Nephron (organoid): ENCODE data around the gene SMYD1.

ENCODE experiments used
- H3K27ac Mint-ChIP-seq, 3 experiments: 2 replicates each; pipeline ENCODE4 v1.8.0; 2020; ENCODE audit warnings: mixed read lengths in 3 of 3, mild to moderate bottlenecking in 2 of 3, moderate library complexity in 1 of 3
- H3K27me3 Mint-ChIP-seq: 2 replicates; pipeline ENCODE4 v1.8.0; 2021; ENCODE audit warnings: low read depth, mild to moderate bottlenecking, moderate library complexity, mixed read lengths
- H3K36me3 Mint-ChIP-seq: 2 replicates; pipeline ENCODE4 v1.8.0; 2020; ENCODE audit warnings: low read depth, mixed read lengths
- H3K4me1 Mint-ChIP-seq: 2 replicates; pipeline ENCODE4 v1.8.0; 2020; ENCODE audit warnings: mixed read lengths
- H3K4me3 Mint-ChIP-seq, 3 experiments: 2 replicates each; pipeline ENCODE4 v1.8.0; 2020; ENCODE audit warnings: mild to moderate bottlenecking in 3 of 3, mixed read lengths in 3 of 3, moderate library complexity in 2 of 3
- H3K9me3 Mint-ChIP-seq: 2 replicates; pipeline ENCODE4 v1.8.0; 2020; ENCODE audit warnings: mixed read lengths
- CTCF ChIP-seq, 3 experiments: fragments of 200-600 bp; sonication (generic); IDR thresholded peaks; one replicate each; pipeline ENCODE4 v1.5.0; 2021; ENCODE audit warnings: antibody characterized with exemption in 3 of 3; ENCODE audit not compliant: unreplicated experiment in 3 of 3

The SMYD1 gene

GRCh38 chr2:88131201-88131998 is 63.8 kb downstream of the SMYD1 start:
- no peaks in the 10 kb centered on the region for H3K9me3 Mint-ChIP-seq
- no peaks in the 10 kb centered on the region for H3K4me1 Mint-ChIP-seq
- H3K27me3 Mint-ChIP-seq: peaks cover 6% of the 10 kb centered on the region
- no peak overlapping the region for H3K27ac Mint-ChIP-seq
- H3K36me3 Mint-ChIP-seq: no peaks in the 10 kb centered on the region
- H3K4me3 Mint-ChIP-seq: no peak overlapping the region
- no peak for TF ChIP-seq CTCF (IDR thresholded peaks at IDR 0.05; ENCODE audit: unreplicated experiment in 3 of 3)

- no peaks in the 10 kb centered on the region for H3K4me1 Mint-ChIP-seq
- no peak for TF ChIP-seq CTCF (IDR thresholded peaks at IDR 0.05; ENCODE audit: unreplicated experiment in 3 of 3)
- peaks cover 6% of the 10 kb centered on the region for H3K27me3 Mint-ChIP-seq
- no peaks in the 10 kb centered on the region for H3K9me3 Mint-ChIP-seq
- H3K36me3 Mint-ChIP-seq: no peaks in the 10 kb centered on the region
- H3K4me3 Mint-ChIP-seq: no peak overlapping the region
- H3K27ac Mint-ChIP-seq: no peak overlapping the region
These were observed 64.4 kb downstream of the SMYD1 start for GRCh38 chr2:88131999-88132368.

GRCh38 chr2:88133875-88134274 is 66.2 kb downstream of the SMYD1 start:
- H3K36me3 Mint-ChIP-seq: no peaks in the 10 kb centered on the region
- no peaks in the 10 kb centered on the region for H3K4me1 Mint-ChIP-seq
- no peak overlapping the region for H3K27ac Mint-ChIP-seq
- peaks cover 4% of the 10 kb centered on the region for H3K27me3 Mint-ChIP-seq
- no peak overlapping the region for H3K4me3 Mint-ChIP-seq
- TF ChIP-seq CTCF (IDR thresholded peaks at IDR 0.05; ENCODE audit: unreplicated experiment in 3 of 3): no peak
- no peaks in the 10 kb centered on the region for H3K9me3 Mint-ChIP-seq

- TF ChIP-seq CTCF (IDR thresholded peaks at IDR 0.05; ENCODE audit: unreplicated experiment in 3 of 3): no peak
- peaks cover 4% of the 10 kb centered on the region for H3K27me3 Mint-ChIP-seq
- H3K36me3 Mint-ChIP-seq: no peaks in the 10 kb centered on the region
- no peaks in the 10 kb centered on the region for H3K4me1 Mint-ChIP-seq
- no peak overlapping the region for H3K4me3 Mint-ChIP-seq
- H3K9me3 Mint-ChIP-seq: peaks cover 3% of the 10 kb centered on the region
- H3K27ac Mint-ChIP-seq: no peak overlapping the region
These were observed 69.2 kb downstream of the SMYD1 start for GRCh38 chr2:88136817-88137216.

- Mint-ChIP-seq H3K9me3 (peaks cover 6% of the 10 kb centered on the region), H3K4me3 (no peak overlapping the region), H3K27me3 (peaks cover 4% of the 10 kb centered on the region), H3K4me1 (no peaks in the 10 kb centered on the region), H3K36me3 (no peaks in the 10 kb centered on the region), H3K27ac (no peak overlapping the region)
- TF ChIP-seq CTCF (IDR thresholded peaks at IDR 0.05; ENCODE audit: unreplicated experiment in 3 of 3): no peak
These were observed 70.2 kb downstream of the SMYD1 start for GRCh38 chr2:88137833-88138232.

GRCh38 chr2:88139203-88139702 is 71.6 kb downstream of the SMYD1 start:
- no peaks in the 10 kb centered on the region for H3K36me3 Mint-ChIP-seq
- no peak for TF ChIP-seq CTCF (IDR thresholded peaks at IDR 0.05; ENCODE audit: unreplicated experiment in 3 of 3)
- H3K27ac Mint-ChIP-seq: no peak overlapping the region
- H3K4me3 Mint-ChIP-seq: no peak overlapping the region
- H3K9me3 Mint-ChIP-seq: peaks cover 9% of the 10 kb centered on the region
- H3K27me3 Mint-ChIP-seq: peaks cover 8% of the 10 kb centered on the region
- H3K4me1 Mint-ChIP-seq: no peaks in the 10 kb centered on the region
